ENCODE results near the gene CEP95. TPM values are rescaled to one million over a fixed set of nuclear protein-coding genes. Genes with fewer than 3 reads are reported as not detected.

CEP95 gene
- total and polyA plus RNA-seq, 7 experiments from 2014 or later, result 11.3 to 192 (median 114) TPM

GRCh38 chr17:64551461-64551860 is 44.7 kb downstream of the CEP95 start:
- H3K27ac Mint-ChIP-seq, result peak overlapping the region in 2 of 9 donors; percentile 12 to 44
- ChIA-PET POLR2A (no interaction called here), CTCF (no interaction called here)

GRCh38 chr17:64554028-64554637 is 47.4 kb downstream of the CEP95 start:
- Mint-ChIP-seq H3K27ac (peak overlapping the region in 4 of 9 donors; percentile 13 to 86 (median 45)), H3K4me3 (no peak overlapping the region), H3K36me3 (peaks cover 3 to 33% (median 11%) of the 10 kb centered on the region in 5 donors), H3K4me1 (no peaks in the 10 kb centered on the region), H3K9me3 (no peaks in the 10 kb centered on the region), H3K27me3 (no peaks in the 10 kb centered on the region)
- CTCF ChIA-PET, result interaction anchor here (1.4 kb wide), 1 partner anchor 95 kb away, joined by 4 read pairs; no protein-coding TSS in a partner anchor
- ATAC-seq (no peak), DNase-seq (no peak)
- intact Hi-C loops (cut with micrococcal nuclease), result no loop called here
- Histone ChIP-seq H3K36me3 (ENCODE audit: control insufficient read depth in 2 of 3, insufficient read depth in 3 of 3, low read length in 3 of 3) (peaks cover 6 to 65% (median 24%) of the 10 kb centered on the region in 3 experiments), H3K9me3 (ENCODE audit: control insufficient read depth in 2 of 3, low read length in 3 of 3) (no peaks in the 10 kb centered on the region), H3K4me3 (ENCODE audit: low read length) (no peak overlapping the region), H3K4me1 (ENCODE audit: control insufficient read depth in 2 of 2, insufficient read depth in 2 of 2, low read length in 2 of 2) (no peaks in the 10 kb centered on the region), H3K27me3 (ENCODE audit: control insufficient read depth in 2 of 2, insufficient read depth in 2 of 2, low read length in 2 of 2) (no peaks in the 10 kb centered on the region), H3K27ac (ENCODE audit: low read depth, low read length) (no peak overlapping the region)
- POLR2A ChIA-PET, result interaction anchor here (0.6 kb wide), 1 partner anchor 158 kb away, joined by 3 read pairs; no protein-coding TSS in a partner anchor

More at GRCh38 chr17:64551461-64551860, 44.7 kb downstream of the CEP95 start:
- H3K4me3 Mint-ChIP-seq, result no peak overlapping the region
- intact Hi-C loops (cut with micrococcal nuclease), result no loop called here
- no peaks in the 10 kb centered on the region for H3K9me3 ChIP-seq (ENCODE audit: control insufficient read depth in 2 of 3, low read length in 3 of 3)
- H3K4me3 ChIP-seq (ENCODE audit: low read length), result no peak overlapping the region
- peaks cover 15 to 71% (median 21%) of the 10 kb centered on the region in 3 experiments for H3K36me3 ChIP-seq (ENCODE audit: control insufficient read depth in 2 of 3, insufficient read depth in 3 of 3, low read length in 3 of 3)
- H3K4me1 ChIP-seq (ENCODE audit: control insufficient read depth in 2 of 2, insufficient read depth in 2 of 2, low read length in 2 of 2), result no peaks in the 10 kb centered on the region
- no peaks in the 10 kb centered on the region for H3K27me3 Mint-ChIP-seq
- no peak for DNase-seq
- no peaks in the 10 kb centered on the region for H3K4me1 Mint-ChIP-seq
- no peak overlapping the region for H3K27ac ChIP-seq (ENCODE audit: low read depth, low read length)
- peaks cover 3 to 38% (median 11%) of the 10 kb centered on the region in 5 donors for H3K36me3 Mint-ChIP-seq
- no peaks in the 10 kb centered on the region for H3K9me3 Mint-ChIP-seq
- H3K27me3 ChIP-seq (ENCODE audit: control insufficient read depth in 2 of 2, insufficient read depth in 2 of 2, low read length in 2 of 2), result no peaks in the 10 kb centered on the region
- no peak for ATAC-seq

- Histone ChIP-seq H3K27ac (ENCODE audit: low read depth, low read length) (no peak overlapping the region), H3K4me3 (ENCODE audit: low read length) (no peak overlapping the region), H3K36me3 (ENCODE audit: control insufficient read depth in 2 of 3, insufficient read depth in 3 of 3, low read length in 3 of 3) (peaks cover 6 to 56% (median 24%) of the 10 kb centered on the region in 3 experiments), H3K4me1 (ENCODE audit: control insufficient read depth in 2 of 2, insufficient read depth in 2 of 2, low read length in 2 of 2) (no peaks in the 10 kb centered on the region), H3K9me3 (ENCODE audit: control insufficient read depth in 2 of 3, low read length in 3 of 3) (no peaks in the 10 kb centered on the region), H3K27me3 (ENCODE audit: control insufficient read depth in 2 of 2, insufficient read depth in 2 of 2, low read length in 2 of 2) (no peaks in the 10 kb centered on the region)
- peaks cover 3 to 27% (median 9%) of the 10 kb centered on the region in 5 donors for H3K36me3 Mint-ChIP-seq
- H3K4me1 Mint-ChIP-seq, result peaks cover 0 to 1% (median 0%) of the 10 kb centered on the region in 7 donors
- DNase-seq (no peak), ATAC-seq (no peak)
- ChIA-PET CTCF (interaction anchor here (1.4 kb wide), 1 partner anchor 93 kb away, joined by 4 read pairs; no protein-coding TSS in a partner anchor), POLR2A (no interaction called here)
- intact Hi-C loops (cut with micrococcal nuclease), result no loop called here
- H3K27me3 Mint-ChIP-seq, result no peaks in the 10 kb centered on the region
- H3K27ac Mint-ChIP-seq, result peak overlapping the region in 1 of 9 donors; percentile 13
- no peaks in the 10 kb centered on the region for H3K9me3 Mint-ChIP-seq
- no peak overlapping the region for H3K4me3 Mint-ChIP-seq
Observed at GRCh38 chr17:64555281-64555680, 48.5 kb downstream of the CEP95 start.

GRCh38 chr17:64564098-64564497 is 57.3 kb downstream of the CEP95 start:
- H3K4me3 ChIP-seq (ENCODE audit: low read length), result no peak overlapping the region
- no peaks in the 10 kb centered on the region for H3K9me3 ChIP-seq (ENCODE audit: control insufficient read depth in 2 of 3, low read length in 3 of 3)
- Mint-ChIP-seq H3K36me3 (peaks cover 6 to 22% (median 9%) of the 10 kb centered on the region in 5 donors), H3K9me3 (no peaks in the 10 kb centered on the region), H3K27ac (peak overlapping the region in 7 of 9 donors; percentile 32 to 73 (median 44)), H3K27me3 (no peaks in the 10 kb centered on the region), H3K4me1 (peaks cover 0 to 4% (median 0%) of the 10 kb centered on the region in 7 donors), H3K4me3 (no peak overlapping the region)
- H3K36me3 ChIP-seq (ENCODE audit: control insufficient read depth in 2 of 3, insufficient read depth in 3 of 3, low read length in 3 of 3), result peaks cover 0 to 23% (median 4%) of the 10 kb centered on the region in 3 experiments
- H3K27me3 ChIP-seq (ENCODE audit: control insufficient read depth in 2 of 2, insufficient read depth in 2 of 2, low read length in 2 of 2), result no peaks in the 10 kb centered on the region
- no peak overlapping the region for H3K27ac ChIP-seq (ENCODE audit: low read depth, low read length)
- no peak for DNase-seq
- POLR2A ChIA-PET, result no interaction called here
- intact Hi-C loops (cut with micrococcal nuclease), result loop anchor here in 1 of 2 donors (2.0 kb wide), 1 partner anchor 85 kb away; no protein-coding TSS in a partner anchor
- ATAC-seq, result no peak
- no peaks in the 10 kb centered on the region for H3K4me1 ChIP-seq (ENCODE audit: control insufficient read depth in 2 of 2, insufficient read depth in 2 of 2, low read length in 2 of 2)
- CTCF ChIA-PET, result no interaction called here

GRCh38 chr17:64565563-64565962 is 58.8 kb downstream of the CEP95 start:
- Mint-ChIP-seq H3K27me3 (no peaks in the 10 kb centered on the region), H3K27ac (peak overlapping the region in 1 of 9 donors; percentile 66), H3K36me3 (peaks cover 6 to 22% (median 9%) of the 10 kb centered on the region in 5 donors), H3K9me3 (no peaks in the 10 kb centered on the region), H3K4me1 (peaks cover 0 to 4% (median 0%) of the 10 kb centered on the region in 7 donors), H3K4me3 (no peak overlapping the region)
- Histone ChIP-seq H3K4me3 (ENCODE audit: low read length) (no peak overlapping the region), H3K36me3 (ENCODE audit: control insufficient read depth in 2 of 3, insufficient read depth in 3 of 3, low read length in 3 of 3) (peaks cover 0 to 27% (median 4%) of the 10 kb centered on the region in 3 experiments), H3K27me3 (ENCODE audit: control insufficient read depth in 2 of 2, insufficient read depth in 2 of 2, low read length in 2 of 2) (no peaks in the 10 kb centered on the region), H3K9me3 (ENCODE audit: control insufficient read depth in 2 of 3, low read length in 3 of 3) (no peaks in the 10 kb centered on the region), H3K27ac (ENCODE audit: low read depth, low read length) (no peak overlapping the region), H3K4me1 (ENCODE audit: control insufficient read depth in 2 of 2, insufficient read depth in 2 of 2, low read length in 2 of 2) (no peaks in the 10 kb centered on the region)
- DNase-seq (no peak), ATAC-seq (no peak)
- intact Hi-C loops (cut with micrococcal nuclease), result loop anchor here in 1 of 2 donors (2.0 kb wide), 1 partner anchor 83 kb away; no protein-coding TSS in a partner anchor
- ChIA-PET POLR2A (no interaction called here), CTCF (no interaction called here)

GRCh38 chr17:64571746-64572145 is 65.0 kb downstream of the CEP95 start:
- H3K27ac ChIP-seq (ENCODE audit: low read depth, low read length), result no peak overlapping the region
- no peaks in the 10 kb centered on the region for H3K9me3 ChIP-seq (ENCODE audit: control insufficient read depth in 2 of 3, low read length in 3 of 3)
- Mint-ChIP-seq H3K27me3 (no peaks in the 10 kb centered on the region), H3K36me3 (peaks cover 0 to 12% (median 2%) of the 10 kb centered on the region in 5 donors), H3K27ac (no peak overlapping the region), H3K9me3 (no peaks in the 10 kb centered on the region), H3K4me1 (peaks cover 0 to 17% (median 11%) of the 10 kb centered on the region in 7 donors), H3K4me3 (no peak overlapping the region)
- intact Hi-C loops (cut with micrococcal nuclease), result no loop called here
- no peak for DNase-seq
- H3K4me3 ChIP-seq (ENCODE audit: low read length), result no peak overlapping the region
- H3K27me3 ChIP-seq (ENCODE audit: control insufficient read depth in 2 of 2, insufficient read depth in 2 of 2, low read length in 2 of 2), result no peaks in the 10 kb centered on the region
- POLR2A ChIA-PET, result interaction anchor here (1.0 to 1.3 kb wide), 2 partner anchors 10 to 176 kb away, joined by 3 read pairs; no protein-coding TSS in a partner anchor
- no peak for ATAC-seq
- CTCF ChIA-PET, result no interaction called here
- H3K36me3 ChIP-seq (ENCODE audit: control insufficient read depth in 2 of 3, insufficient read depth in 3 of 3, low read length in 3 of 3), result peaks cover 0 to 31% (median 0%) of the 10 kb centered on the region in 3 experiments
- peaks cover 0 to 3% of the 10 kb centered on the region in 2 donors for H3K4me1 ChIP-seq (ENCODE audit: control insufficient read depth in 2 of 2, insufficient read depth in 2 of 2, low read length in 2 of 2)

Measured in naive thymus-derived CD4-positive, alpha-beta T cell (primary cell).